HG02870 (cell line): ENCODE results near the gene ATG14.
"Not testable (repeated sequence)": the region's sequence is repeated elsewhere in the genome, so short reads cannot be mapped to it uniquely, and the experiment has no call there.

Experiments used
- ATAC-seq: cut with Tn5 transposase; IDR thresholded peaks from one replicate; pipeline ENCODE4 v1.9.1; 2021; ENCODE audit warnings: mild to moderate bottlenecking, moderate library complexity; ENCODE audit not compliant: unreplicated experiment

The ATG14 gene

GRCh38 chr14:55387121-55387520 is 24.5 kb downstream of the ATG14 start:
- no peak for ATAC-seq

GRCh38 chr14:55386037-55386808 is 25.4 kb downstream of the ATG14 start:
- ATAC-seq: no peak

GRCh38 chr14:55384536-55384935 is 27.1 kb downstream of the ATG14 start:
- ATAC-seq: no peak

- ATAC-seq: no peak
Observed at GRCh38 chr14:55383541-55384140, 28.0 kb downstream of the ATG14 start.

- not testable (repeated sequence) for ATAC-seq
Observed at GRCh38 chr14:55383056-55383466, 28.6 kb downstream of the ATG14 start.

- no peak for ATAC-seq
Observed at GRCh38 chr14:55382483-55382882, 29.1 kb downstream of the ATG14 start.

- no peak for ATAC-seq
Observed at GRCh38 chr14:55381561-55381960, 30.1 kb downstream of the ATG14 start.

- ATAC-seq: no peak
Observed at GRCh38 chr14:55381040-55381439, 30.6 kb downstream of the ATG14 start.

GRCh38 chr14:55377236-55377635 is 34.4 kb downstream of the ATG14 start:
- ATAC-seq: no peak

- ATAC-seq: no peak
Observed at GRCh38 chr14:55374771-55375170, 36.9 kb downstream of the ATG14 start.

GRCh38 chr14:55373784-55374705 is 37.6 kb downstream of the ATG14 start:
- ATAC-seq: peak; percentile 72

- no peak for ATAC-seq
Observed at GRCh38 chr14:55372825-55373224, 38.8 kb downstream of the ATG14 start.

- ATAC-seq: no peak
Observed at GRCh38 chr14:55372423-55372822, 39.2 kb downstream of the ATG14 start.

GRCh38 chr14:55370883-55371455 is 40.7 kb downstream of the ATG14 start:
- no peak for ATAC-seq

GRCh38 chr14:55366271-55366670 is 45.4 kb downstream of the ATG14 start:
- no peak for ATAC-seq

- ATAC-seq: no peak
Observed at GRCh38 chr14:55361190-55361589, 50.4 kb downstream of the ATG14 start.

- ATAC-seq: no peak
Observed at GRCh38 chr14:55359307-55359706, 52.3 kb downstream of the ATG14 start.

- ATAC-seq: no peak
Observed at GRCh38 chr14:55356913-55357312, 54.7 kb downstream of the ATG14 start.

- ATAC-seq: no peak
Observed at GRCh38 chr14:55355922-55356321, 55.7 kb downstream of the ATG14 start.

- ATAC-seq: peak; percentile 84
Observed at GRCh38 chr14:55354500-55354899, 57.1 kb downstream of the ATG14 start.
